Measurements from ENCODE around the gene SLC2A6. TPM values are rescaled to one million over a fixed set of nuclear protein-coding genes. Genes with fewer than 3 reads are reported as not detected.

The SLC2A6 gene
- polyA plus RNA-seq, 1 experiment, result 1.7 TPM

DNA sequence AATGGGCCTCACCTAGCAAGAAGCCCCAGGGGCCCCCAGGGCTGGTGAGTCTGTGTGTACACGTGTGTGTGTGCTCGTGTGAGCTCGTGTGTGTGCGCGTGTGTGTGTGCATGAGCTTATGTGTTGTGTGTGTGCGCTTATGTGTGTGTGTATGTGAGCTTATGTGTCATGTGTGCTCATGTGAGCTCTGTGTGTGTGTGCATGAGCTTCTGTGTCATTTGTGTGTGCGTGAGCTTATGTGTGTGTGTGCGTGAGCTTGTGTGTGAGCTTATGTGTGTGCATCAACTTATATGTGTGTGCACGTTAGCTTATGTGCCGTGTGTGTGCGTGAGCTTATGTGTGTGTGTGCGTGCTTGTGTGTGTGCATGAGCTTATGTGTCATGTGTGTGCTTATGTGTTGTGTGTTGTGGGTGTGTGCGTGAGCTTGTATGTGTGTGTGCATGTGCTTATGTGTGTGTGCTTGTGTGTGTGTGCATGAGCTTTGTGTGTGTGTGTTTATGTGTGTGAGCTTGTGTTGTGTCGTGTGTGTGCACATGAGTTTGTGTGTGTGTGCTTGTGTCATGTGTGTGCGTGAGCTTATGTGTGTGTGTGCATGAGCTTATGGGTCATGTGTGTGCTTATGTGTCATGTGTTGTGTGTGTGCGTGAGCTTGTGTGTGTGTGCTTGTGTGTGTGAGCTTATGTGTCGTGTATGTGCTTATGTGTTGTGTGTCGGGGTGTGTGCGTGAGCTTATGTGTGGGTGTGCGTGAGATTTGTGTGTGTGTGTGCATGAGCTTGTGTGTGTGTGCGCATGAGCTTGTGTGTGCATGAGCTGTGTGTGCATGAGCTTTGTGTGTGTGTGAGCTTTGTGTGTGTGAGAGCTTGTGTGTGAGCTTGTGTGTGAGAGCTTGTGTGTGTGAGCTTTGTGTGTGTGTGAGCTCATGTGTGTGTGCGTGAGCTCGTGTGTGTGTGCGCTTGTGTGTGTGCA is 16.7 kb upstream of the SLC2A6 start:
- Histone ChIP-seq H3K27me3 (ENCODE audit: control insufficient read depth, insufficient read depth, low read length) (peaks cover 67% of the 10 kb centered on the region), H3K27ac (ENCODE audit: low read depth, low read length) (no peak overlapping the region), H3K9me3 (ENCODE audit: control insufficient read depth, insufficient read depth, low read length) (peaks cover 6% of the 10 kb centered on the region), H3K4me3 (ENCODE audit: low read depth, low read length) (no peak overlapping the region)
- TF ChIP-seq, protein P1, sequence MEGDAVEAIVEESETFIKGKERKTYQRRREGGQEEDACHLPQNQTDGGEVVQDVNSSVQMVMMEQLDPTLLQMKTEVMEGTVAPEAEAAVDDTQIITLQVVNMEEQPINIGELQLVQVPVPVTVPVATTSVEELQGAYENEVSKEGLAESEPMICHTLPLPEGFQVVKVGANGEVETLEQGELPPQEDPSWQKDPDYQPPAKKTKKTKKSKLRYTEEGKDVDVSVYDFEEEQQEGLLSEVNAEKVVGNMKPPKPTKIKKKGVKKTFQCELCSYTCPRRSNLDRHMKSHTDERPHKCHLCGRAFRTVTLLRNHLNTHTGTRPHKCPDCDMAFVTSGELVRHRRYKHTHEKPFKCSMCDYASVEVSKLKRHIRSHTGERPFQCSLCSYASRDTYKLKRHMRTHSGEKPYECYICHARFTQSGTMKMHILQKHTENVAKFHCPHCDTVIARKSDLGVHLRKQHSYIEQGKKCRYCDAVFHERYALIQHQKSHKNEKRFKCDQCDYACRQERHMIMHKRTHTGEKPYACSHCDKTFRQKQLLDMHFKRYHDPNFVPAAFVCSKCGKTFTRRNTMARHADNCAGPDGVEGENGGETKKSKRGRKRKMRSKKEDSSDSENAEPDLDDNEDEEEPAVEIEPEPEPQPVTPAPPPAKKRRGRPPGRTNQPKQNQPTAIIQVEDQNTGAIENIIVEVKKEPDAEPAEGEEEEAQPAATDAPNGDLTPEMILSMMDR (IDR thresholded peaks at IDR 0.05; ENCODE audit: low read depth, low read length), result no peak
- CTCF ChIA-PET, result interaction anchor here (0.7 to 1.2 kb wide), 2 partner anchors 9 kb away, joined by 4 to 6 read pairs; no protein-coding TSS in a partner anchor
- no peak for DNase-seq (ENCODE audit: low read depth, low spot score)
- POLR2A ChIA-PET, result no interaction called here

DNA sequence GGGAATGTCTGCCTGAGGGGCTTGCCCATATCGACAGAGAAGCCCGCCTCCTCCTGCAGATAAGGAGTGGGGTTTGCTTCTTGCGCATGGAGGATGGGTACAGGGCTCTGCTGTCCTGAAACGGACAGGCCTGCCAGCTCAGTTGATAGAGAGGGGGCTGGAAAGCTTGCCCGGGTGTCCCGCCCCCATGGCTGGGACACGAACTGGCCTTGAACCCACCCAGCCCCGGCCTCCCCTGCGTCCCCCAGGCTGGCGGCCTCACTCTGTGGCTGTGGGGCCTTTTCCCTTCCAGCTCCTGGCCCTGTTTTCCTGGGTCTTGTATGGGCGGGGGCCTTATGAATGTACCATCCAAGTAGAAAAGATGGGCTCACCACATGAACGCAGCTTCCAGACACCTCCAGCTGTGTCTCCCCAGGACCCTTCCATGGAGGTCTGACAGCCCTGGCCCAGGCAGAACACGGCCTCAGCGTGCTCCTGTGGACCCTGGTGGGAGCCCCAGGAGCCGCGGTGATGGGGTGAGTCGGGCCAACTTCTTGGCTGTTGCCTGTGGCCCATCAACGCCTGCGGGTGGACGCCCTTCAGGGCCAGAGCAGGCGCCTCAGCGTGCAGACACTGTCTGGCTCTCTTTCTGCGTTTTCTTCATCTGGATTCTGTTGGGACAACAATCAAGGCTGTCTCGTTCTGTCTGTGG is 15.9 kb upstream of the SLC2A6 start:
- POLR2A ChIA-PET, result no interaction called here
- H3K4me3 ChIP-seq (ENCODE audit: low read depth, low read length), result no peak overlapping the region
- peaks cover 69% of the 10 kb centered on the region for H3K27me3 ChIP-seq (ENCODE audit: control insufficient read depth, insufficient read depth, low read length)
- DNase-seq (ENCODE audit: low read depth, low spot score), result no peak
- peaks cover 4% of the 10 kb centered on the region for H3K9me3 ChIP-seq (ENCODE audit: control insufficient read depth, insufficient read depth, low read length)
- CTCF ChIA-PET, result interaction anchor here (0.7 to 1.2 kb wide), 2 partner anchors 8 to 23 kb away, joined by 3 to 6 read pairs; no protein-coding TSS in a partner anchor
- TF ChIP-seq, protein P1 (IDR thresholded peaks at IDR 0.05; ENCODE audit: low read depth, low read length), result no peak
- no peak overlapping the region for H3K27ac ChIP-seq (ENCODE audit: low read depth, low read length)

DNA sequence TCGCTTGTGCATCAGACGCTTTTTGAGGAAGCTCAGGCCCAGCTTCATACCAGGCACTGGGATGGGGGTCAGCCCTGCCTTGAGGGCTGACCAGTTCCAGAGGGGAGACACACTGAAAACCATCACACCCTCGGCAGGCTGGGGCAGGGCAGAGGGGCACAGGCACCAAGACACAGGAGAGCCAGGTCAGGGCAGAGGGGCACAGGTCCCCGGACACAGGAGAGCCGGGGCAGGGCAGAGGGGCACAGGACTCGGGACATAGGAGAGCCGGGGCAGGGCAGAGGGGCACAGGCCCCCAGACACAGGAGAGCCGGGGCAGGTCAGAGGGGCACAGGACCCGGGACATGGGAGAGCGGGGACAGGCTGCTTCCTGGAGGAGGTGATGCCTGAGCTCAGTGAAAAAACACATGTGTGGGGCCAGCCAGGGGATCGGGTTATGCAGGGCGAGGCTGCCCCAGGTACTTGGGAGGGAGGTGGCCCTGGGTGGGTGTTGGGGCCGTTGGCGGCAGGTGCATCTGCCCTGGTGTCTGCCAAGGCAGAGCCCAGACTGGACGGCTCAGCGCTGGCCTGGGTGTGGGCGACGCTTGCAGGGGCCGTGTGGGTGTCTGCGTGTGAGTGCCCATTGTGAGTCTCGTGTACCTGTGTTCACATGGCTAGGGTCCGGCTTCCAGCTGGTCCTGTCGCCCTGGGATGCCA is 15.1 kb upstream of the SLC2A6 start:
- CTCF ChIA-PET, result interaction anchor here (0.7 kb wide), 1 partner anchor 24 kb away, joined by 3 read pairs; no protein-coding TSS in a partner anchor
- peaks cover 3% of the 10 kb centered on the region for H3K9me3 ChIP-seq (ENCODE audit: control insufficient read depth, insufficient read depth, low read length)
- POLR2A ChIA-PET, result no interaction called here
- H3K4me3 ChIP-seq (ENCODE audit: low read depth, low read length), result no peak overlapping the region
- no peak overlapping the region for H3K27ac ChIP-seq (ENCODE audit: low read depth, low read length)
- TF ChIP-seq, protein P1 (IDR thresholded peaks at IDR 0.05; ENCODE audit: low read depth, low read length), result no peak
- peaks cover 65% of the 10 kb centered on the region for H3K27me3 ChIP-seq (ENCODE audit: control insufficient read depth, insufficient read depth, low read length)
- no peak for DNase-seq (ENCODE audit: low read depth, low spot score)

DNA sequence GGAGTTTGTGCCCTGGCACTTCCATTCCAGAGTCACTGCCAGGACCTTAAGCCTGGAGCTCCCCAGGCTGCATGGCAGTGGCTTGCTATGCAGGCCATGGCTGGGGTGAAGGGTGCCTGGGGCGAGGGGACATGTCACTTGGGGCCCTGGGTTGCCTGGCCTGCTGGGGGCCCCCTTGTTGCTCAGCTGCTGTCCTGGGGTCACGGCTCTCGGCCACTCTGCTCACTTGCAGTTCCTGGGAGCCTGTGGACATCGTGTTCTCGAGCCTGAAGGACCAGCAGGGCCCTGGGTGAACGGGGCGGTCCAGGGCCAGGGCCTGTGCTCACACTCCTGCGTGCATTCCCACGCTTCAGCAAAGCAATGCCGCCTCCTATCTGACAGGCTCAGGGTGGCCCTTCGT is 14.5 kb upstream of the SLC2A6 start:
- TF ChIP-seq, protein P1 (IDR thresholded peaks at IDR 0.05; ENCODE audit: low read depth, low read length), result no peak
- peaks cover 59% of the 10 kb centered on the region for H3K27me3 ChIP-seq (ENCODE audit: control insufficient read depth, insufficient read depth, low read length)
- ChIA-PET CTCF (no interaction called here), POLR2A (no interaction called here)
- no peak for DNase-seq (ENCODE audit: low read depth, low spot score)
- no peak overlapping the region for H3K27ac ChIP-seq (ENCODE audit: low read depth, low read length)
- no peak overlapping the region for H3K4me3 ChIP-seq (ENCODE audit: low read depth, low read length)
- peaks cover 3% of the 10 kb centered on the region for H3K9me3 ChIP-seq (ENCODE audit: control insufficient read depth, insufficient read depth, low read length)

Data from AG04450 (cell line).